PC-3 (cell line): ENCODE results near the gene PREPL. TPM values are rescaled to one million over a fixed set of nuclear protein-coding genes. Genes with fewer than 3 reads are reported as not detected.
"Not testable (repeated sequence)": the region's sequence is repeated elsewhere in the genome, so short reads cannot be mapped to it uniquely, and the experiment has no call there.

Experiments
- ATAC-seq: fragments of 200-7000 bp; cut with Tn5 transposase; 2 replicates; pipeline ENCODE4 v1.9.1; 2020; ENCODE audit warnings: mild to moderate bottlenecking, moderate library complexity
- BruUV-seq: library from RNA; stranded (reverse); fragments of 400-500 nt; replicated peaks from 2 replicates; lab custom pipeline; 2021; lab: Mats Ljungman, UMichigan
- CTCF ChIA-PET: fragments of 300-600 bp; sonication (Branson Sonifier 250); formaldehyde crosslinking; loops from one replicate; lab custom pipeline; 2022; ENCODE audit warnings: antibody characterized with exemption; lab: Charles Lee
- POLR2A ChIA-PET: fragments of 300-600 bp; sonication (Branson Sonifier 250); formaldehyde crosslinking; loops from one replicate; lab custom pipeline; 2022; ENCODE audit warnings: antibody characterized with exemption; ENCODE audit not compliant: unreplicated experiment; lab: Charles Lee
- DNase-seq: peaks from one replicate; pipeline ENCODE4 v3.0.0-alpha.2; 2015
- H2AFZ ChIP-seq: fragments of 300-600 bp; sonication (generic); 2 replicates; pipeline ENCODE4 v1.6.0; 2016; ENCODE audit warnings: antibody characterized with exemption, low read length
- H3F3A ChIP-seq: fragments of 300-600 bp; sonication (generic); one replicate; pipeline ENCODE4 v1.6.0; 2017; ENCODE audit warnings: antibody characterized with exemption, low read length, control low read depth, mild to moderate bottlenecking; ENCODE audit not compliant: unreplicated experiment
- H3K27ac ChIP-seq: fragments of 300-600 bp; sonication (generic); 2 replicates; pipeline ENCODE4 v1.5.1; 2016; ENCODE audit warnings: mild to moderate bottlenecking, low read length
- H3K27me3 ChIP-seq: fragments of 300-600 bp; sonication (generic); 2 replicates; pipeline ENCODE4 v1.6.1; 2016; ENCODE audit warnings: low read length, mixed read lengths
- H3K36me3 ChIP-seq: fragments of 300-600 bp; sonication (generic); 2 replicates; pipeline ENCODE4 v1.6.1; 2016; ENCODE audit warnings: low read depth, mixed run types, low read length, mixed read lengths
- H3K4me1 ChIP-seq: fragments of 300-600 bp; sonication (generic); 2 replicates; pipeline ENCODE4 v1.5.1; 2016; ENCODE audit warnings: low read length; ENCODE audit not compliant: insufficient read depth
- H3K4me2 ChIP-seq: fragments of 300-600 bp; sonication (generic); 2 replicates; pipeline ENCODE4 v1.6.0; 2016; ENCODE audit warnings: low read length
- H3K4me3 ChIP-seq: fragments of 300-600 bp; sonication (generic); 2 replicates; pipeline ENCODE4 v1.5.1; 2016; ENCODE audit warnings: mild to moderate bottlenecking, low read length, mixed read lengths
- H3K79me2 ChIP-seq: fragments of 300-600 bp; sonication (generic); 2 replicates; pipeline ENCODE4 v1.6.1; 2017; ENCODE audit warnings: low read length, mixed read lengths
- H3K9ac ChIP-seq: fragments of 300-600 bp; sonication (generic); 2 replicates; pipeline ENCODE4 v1.6.0; 2016; ENCODE audit warnings: mild to moderate bottlenecking, low read length
- H3K9me2 ChIP-seq: fragments of 300-600 bp; sonication (generic); replicated peaks from 2 replicates; pipeline ENCODE4 v1.6.1; 2016; ENCODE audit warnings: mixed run types, low read length, mixed read lengths
- H3K9me3 ChIP-seq: fragments of 300-600 bp; sonication (generic); 2 replicates; pipeline ENCODE4 v1.6.1; 2016; ENCODE audit warnings: low read length, mixed read lengths
- H4K20me1 ChIP-seq: fragments of 300-600 bp; sonication (generic); 2 replicates; pipeline ENCODE4 v1.6.1; 2016; ENCODE audit warnings: low read length, mixed read lengths
- EZH2 ChIP-seq: fragments of 300-600 bp; sonication (generic); IDR thresholded peaks from one replicate; pipeline ENCODE4 v1.6.1; 2017; ENCODE audit warnings: antibody characterized with exemption, mild to moderate bottlenecking, low read length; ENCODE audit not compliant: unreplicated experiment
- EZH2phosphoT487 ChIP-seq: fragments of 300-600 bp; sonication (generic); IDR thresholded peaks from 2 replicates; pipeline ENCODE4 v1.6.1; 2018; ENCODE audit warnings: mild to moderate bottlenecking, antibody characterized with exemption, low read length, borderline replicate concordance
- intact Hi-C: fragments of 100-400 bp; cut with micrococcal nuclease; formaldehyde crosslinking; loops from 2 replicates; pipeline ENCODE4 v1.9.0; 2023
- total RNA-seq: library from RNA; depleted of rRNA; stranded (reverse); fragments of >200 nt; gene quantifications from 2 replicates; pipeline ENCODE4 v1.2.3, GENCODE V29; 2014
- TF ChIP-seq, protein P1 (sequence below): fragments of 300-600 bp; sonication (generic); conservative IDR thresholded peaks from 2 replicates; pipeline ENCODE4 v1.5.1; 2017; ENCODE audit warnings: antibody characterized with exemption, low read depth, mild to moderate bottlenecking, low read length

The PREPL gene
- total RNA-seq, 1 experiment from 2014 or later, result 36.2 TPM

DNA sequence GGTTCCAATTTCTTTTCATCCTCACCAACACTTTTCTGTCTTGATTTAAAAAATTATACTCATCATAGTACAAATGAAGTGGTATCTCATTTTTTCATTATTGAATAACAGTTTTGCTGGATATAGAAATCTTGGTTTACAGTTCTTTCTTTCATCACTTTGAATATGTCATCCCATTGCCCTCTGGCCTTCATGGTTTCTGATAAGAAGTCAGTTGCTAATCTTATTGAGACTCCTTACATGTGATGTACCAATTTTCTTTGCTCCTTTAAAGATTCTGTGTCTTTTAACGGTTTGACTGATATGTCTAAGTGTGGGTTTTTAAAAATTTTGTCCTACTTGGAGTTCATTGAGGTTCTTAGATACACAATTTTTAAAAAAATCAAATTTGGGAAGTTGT, 51.0 kb downstream of the PREPL start:
- H3K4me3 ChIP-seq, result no peak overlapping the region
- H3K27me3 ChIP-seq, result no peaks in the 10 kb centered on the region
- H3K27ac ChIP-seq, result no peak overlapping the region
- H3K9me3 ChIP-seq, result peaks cover 21% of the 10 kb centered on the region; the same call in 1 of the 2 replicates
- no peak overlapping the region for H3K9ac ChIP-seq
- 0 out of 2 replicates have a peak, but pooled peaks cover 9% of the 10 kb centered on the region for H3K4me1 ChIP-seq
- no peaks in the 10 kb centered on the region for H3F3A ChIP-seq
- ChIA-PET CTCF (no interaction called here), POLR2A (no interaction called here)
- peaks cover 26% of the 10 kb centered on the region for H3K36me3 ChIP-seq
- intact Hi-C loops, result no loop called here
- no peaks in the 10 kb centered on the region for H3K9me2 ChIP-seq
- H3K79me2 ChIP-seq, result no peaks in the 10 kb centered on the region
- no peak for DNase-seq
- TF ChIP-seq EZH2phosphoT487 (no peak), EZH2 (no peak)
- TF ChIP-seq, protein P1, sequence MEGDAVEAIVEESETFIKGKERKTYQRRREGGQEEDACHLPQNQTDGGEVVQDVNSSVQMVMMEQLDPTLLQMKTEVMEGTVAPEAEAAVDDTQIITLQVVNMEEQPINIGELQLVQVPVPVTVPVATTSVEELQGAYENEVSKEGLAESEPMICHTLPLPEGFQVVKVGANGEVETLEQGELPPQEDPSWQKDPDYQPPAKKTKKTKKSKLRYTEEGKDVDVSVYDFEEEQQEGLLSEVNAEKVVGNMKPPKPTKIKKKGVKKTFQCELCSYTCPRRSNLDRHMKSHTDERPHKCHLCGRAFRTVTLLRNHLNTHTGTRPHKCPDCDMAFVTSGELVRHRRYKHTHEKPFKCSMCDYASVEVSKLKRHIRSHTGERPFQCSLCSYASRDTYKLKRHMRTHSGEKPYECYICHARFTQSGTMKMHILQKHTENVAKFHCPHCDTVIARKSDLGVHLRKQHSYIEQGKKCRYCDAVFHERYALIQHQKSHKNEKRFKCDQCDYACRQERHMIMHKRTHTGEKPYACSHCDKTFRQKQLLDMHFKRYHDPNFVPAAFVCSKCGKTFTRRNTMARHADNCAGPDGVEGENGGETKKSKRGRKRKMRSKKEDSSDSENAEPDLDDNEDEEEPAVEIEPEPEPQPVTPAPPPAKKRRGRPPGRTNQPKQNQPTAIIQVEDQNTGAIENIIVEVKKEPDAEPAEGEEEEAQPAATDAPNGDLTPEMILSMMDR, result no peak
- no peak overlapping the region for H3K4me2 ChIP-seq
- no peaks in the 10 kb centered on the region for H4K20me1 ChIP-seq
- no peak for ATAC-seq
- BruUV-seq, result no TSS peak
- H2AFZ ChIP-seq, result no peak overlapping the region

DNA sequence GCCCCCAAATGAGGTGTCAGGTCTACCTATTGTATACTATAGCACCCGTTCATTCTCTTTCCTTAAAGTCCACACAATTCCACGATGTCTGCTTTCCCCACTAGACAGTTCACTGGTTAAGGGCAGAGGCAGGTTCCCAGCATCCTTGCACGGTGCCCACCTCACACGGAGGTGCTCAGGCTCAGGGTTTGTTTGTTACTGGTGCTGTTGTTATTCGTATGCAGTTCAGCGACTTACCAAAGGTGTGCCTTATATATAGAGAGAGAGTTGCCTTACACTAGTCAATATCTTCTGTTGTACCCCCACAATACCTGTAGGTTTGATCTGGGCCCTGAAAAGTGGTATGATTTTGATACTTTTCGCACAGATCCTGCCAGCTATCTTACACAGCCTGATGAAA, 55.4 kb downstream of the PREPL start:
- Histone ChIP-seq H3K27me3 (no peaks in the 10 kb centered on the region), H3K4me2 (no peak overlapping the region), H3K27ac (no peak overlapping the region), H3K4me1 (no peaks in the 10 kb centered on the region), H3K79me2 (no peaks in the 10 kb centered on the region), H2AFZ (no peak overlapping the region), H3F3A (no peaks in the 10 kb centered on the region), H4K20me1 (no peaks in the 10 kb centered on the region), H3K36me3 (peaks cover 9% of the 10 kb centered on the region; the same call in 1 of the 2 replicates), H3K9me2 (no peaks in the 10 kb centered on the region), H3K9ac (no peak overlapping the region), H3K9me3 (peaks cover 13% of the 10 kb centered on the region; the same call in 1 of the 2 replicates), H3K4me3 (no peak overlapping the region)
- no peak for TF ChIP-seq EZH2phosphoT487
- TF ChIP-seq, protein P1, result no peak
- no peak for TF ChIP-seq EZH2
- intact Hi-C loops, result no loop called here
- CTCF ChIA-PET, result no interaction called here
- ATAC-seq (no peak), DNase-seq (no peak)
- BruUV-seq, result no TSS peak
- POLR2A ChIA-PET, result no interaction called here

DNA sequence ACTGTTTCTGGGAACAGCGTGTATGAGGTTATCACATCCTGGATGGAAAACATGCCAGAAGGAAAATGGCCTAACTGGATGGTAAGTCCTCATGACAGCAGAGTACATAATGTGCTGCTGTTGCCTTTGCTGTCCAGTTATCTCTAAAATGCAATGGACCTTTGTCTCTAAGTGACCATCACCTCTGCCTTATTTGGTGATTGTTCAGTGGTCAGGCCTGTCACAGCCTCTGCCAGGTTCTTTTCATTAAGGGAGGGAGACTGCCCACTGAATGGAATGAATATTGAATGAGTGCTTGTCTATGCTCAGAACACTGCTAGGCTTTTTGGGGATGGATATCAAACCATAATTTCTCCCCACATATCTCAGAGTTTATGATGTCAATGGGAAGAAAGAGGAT, 57.0 kb downstream of the PREPL start:
- POLR2A ChIA-PET, result no interaction called here
- CTCF ChIA-PET, result no interaction called here
- no peaks in the 10 kb centered on the region for H3K9me3 ChIP-seq
- H3K9ac ChIP-seq, result no peak overlapping the region
- no TSS peak for BruUV-seq
- TF ChIP-seq, protein P1, result no peak
- TF ChIP-seq EZH2, result no peak
- no peak for TF ChIP-seq EZH2phosphoT487
- no peaks in the 10 kb centered on the region for H3K27me3 ChIP-seq
- H3K4me2 ChIP-seq, result no peak overlapping the region
- intact Hi-C loops, result no loop called here
- H3K79me2 ChIP-seq, result no peaks in the 10 kb centered on the region
- DNase-seq, result no peak
- H3K36me3 ChIP-seq, result no peaks in the 10 kb centered on the region; the same call in 1 of the 2 replicates
- H3K4me1 ChIP-seq, result no peaks in the 10 kb centered on the region
- H3K9me2 ChIP-seq, result no peaks in the 10 kb centered on the region
- H3K27ac ChIP-seq, result no peak overlapping the region
- no peak overlapping the region for H2AFZ ChIP-seq
- ATAC-seq, result no peak
- H3F3A ChIP-seq, result no peaks in the 10 kb centered on the region
- no peak overlapping the region for H3K4me3 ChIP-seq
- no peaks in the 10 kb centered on the region for H4K20me1 ChIP-seq

DNA sequence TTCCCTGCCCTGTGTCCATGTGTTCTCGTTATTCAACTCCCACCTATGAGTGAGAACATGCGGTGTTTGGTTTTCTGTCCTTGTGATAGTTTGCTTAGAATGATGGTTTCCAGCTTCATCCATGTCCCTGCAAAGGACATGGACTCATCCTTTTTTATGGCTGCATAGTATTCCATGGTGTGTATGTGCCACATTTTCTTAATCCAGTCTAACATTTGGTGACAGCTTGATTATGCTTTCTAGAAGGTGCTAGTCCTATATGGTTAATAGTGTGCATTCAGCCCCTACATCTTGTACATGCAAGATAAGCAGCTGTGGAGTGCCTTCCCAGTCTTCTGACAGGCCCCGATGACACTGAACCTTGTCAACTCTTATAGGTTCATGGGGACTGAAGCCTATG, 57.5 kb downstream of the PREPL start:
- H3K9me2 ChIP-seq, BruUV-seq, H3K4me1 ChIP-seq, H3K36me3 ChIP-seq, H3K27ac ChIP-seq, DNase-seq, POLR2A ChIA-PET, H3F3A ChIP-seq, H4K20me1 ChIP-seq, H3K4me3 ChIP-seq, ATAC-seq, H3K9ac ChIP-seq, H3K9me3 ChIP-seq, H3K4me2 ChIP-seq, H2AFZ ChIP-seq, H3K79me2 ChIP-seq, CTCF ChIA-PET, H3K27me3 ChIP-seq, intact Hi-C loops: not testable (repeated sequence)
